ENCODE results near the gene MPST. TPM values are rescaled to one million over a fixed set of nuclear protein-coding genes. Genes with fewer than 3 reads are reported as not detected.

MPST gene
- total RNA-seq, 1 experiment from 2014 or later, result 192 TPM

DNA sequence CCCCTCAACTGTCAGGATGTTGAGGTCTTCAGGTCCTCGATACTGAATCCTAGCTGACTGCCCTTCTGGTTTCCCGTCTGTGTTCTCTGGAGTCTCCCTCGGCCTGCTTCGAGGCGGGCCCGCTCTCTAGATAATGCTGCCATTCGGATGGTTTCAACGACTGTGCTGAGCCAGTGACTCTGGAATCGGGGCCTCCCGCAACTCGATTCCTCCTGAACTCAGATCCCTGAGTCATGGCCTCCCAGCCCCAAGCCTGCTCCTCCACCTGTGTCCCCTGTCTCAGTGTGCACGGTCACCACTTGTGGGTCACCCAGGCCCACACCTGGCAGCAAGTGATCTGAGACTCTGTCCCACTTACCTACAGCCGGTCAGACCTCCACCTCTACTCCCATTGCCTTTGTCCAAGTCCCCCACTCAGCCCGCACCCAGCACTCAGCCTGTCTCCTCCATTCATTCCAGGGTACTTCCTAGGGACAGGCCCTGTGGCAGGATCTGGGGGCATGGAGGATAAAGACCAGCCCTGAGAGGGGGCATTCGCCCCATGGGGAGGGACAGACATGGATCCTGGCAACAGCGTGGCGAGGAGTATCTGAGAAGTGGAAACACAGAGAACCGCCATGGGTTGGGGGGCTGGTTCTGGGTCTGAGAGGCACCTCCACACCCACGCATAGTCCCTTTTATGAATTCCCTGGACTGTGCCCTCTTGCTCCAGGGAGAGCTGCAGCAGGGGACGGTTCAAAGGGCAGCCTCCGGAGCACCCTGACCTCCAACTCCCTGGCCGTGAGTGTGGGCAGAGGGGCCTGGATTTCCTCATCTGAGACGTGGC lies 14.3 kb downstream of the MPST start:
- in situ Hi-C loops (cut with HindIII; ENCODE audit: low pct_unique_long_range_greater_than_20kb, low sequenced_read_pairs), result no loop called here
- DNase-seq (ENCODE audit: low read depth), result no peak

DNA sequence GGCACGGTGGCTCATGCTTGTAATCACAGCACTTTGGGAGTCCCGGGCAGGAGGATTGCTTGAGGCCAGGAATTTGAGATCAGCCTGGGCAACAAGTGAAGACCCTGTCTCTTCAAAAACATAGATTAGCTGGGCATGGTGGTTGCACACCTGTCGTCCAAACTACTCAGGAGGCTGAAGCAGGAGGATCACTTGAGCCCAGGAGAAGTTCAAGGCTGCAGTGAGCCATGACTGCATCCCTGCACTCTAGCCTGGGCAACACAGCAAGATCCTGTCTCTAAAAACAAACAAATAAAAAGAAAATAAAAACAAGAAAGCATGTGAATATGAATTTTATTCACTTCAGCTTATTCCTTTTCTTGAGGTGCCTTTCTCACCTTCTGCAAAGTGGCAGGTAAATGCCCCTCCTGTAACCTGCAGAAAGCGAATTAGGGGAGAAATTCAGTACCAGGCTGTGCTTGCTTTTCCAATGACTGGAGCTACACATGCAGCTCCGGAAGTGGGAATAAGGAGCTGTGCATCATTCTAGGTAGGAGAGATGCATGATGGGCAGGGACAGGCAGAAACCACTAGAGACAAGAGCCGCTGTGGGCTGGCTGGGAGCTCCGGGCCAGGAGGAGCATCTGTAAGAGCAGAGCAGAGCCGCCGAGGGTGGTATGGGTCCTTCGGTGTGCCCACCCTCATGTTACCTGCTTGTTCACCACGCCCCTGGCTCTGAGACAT lies 17.3 kb downstream of the MPST start:
- DNase-seq (ENCODE audit: low read depth), result no peak
- in situ Hi-C loops (cut with HindIII; ENCODE audit: low pct_unique_long_range_greater_than_20kb, low sequenced_read_pairs), result no loop called here

DNA sequence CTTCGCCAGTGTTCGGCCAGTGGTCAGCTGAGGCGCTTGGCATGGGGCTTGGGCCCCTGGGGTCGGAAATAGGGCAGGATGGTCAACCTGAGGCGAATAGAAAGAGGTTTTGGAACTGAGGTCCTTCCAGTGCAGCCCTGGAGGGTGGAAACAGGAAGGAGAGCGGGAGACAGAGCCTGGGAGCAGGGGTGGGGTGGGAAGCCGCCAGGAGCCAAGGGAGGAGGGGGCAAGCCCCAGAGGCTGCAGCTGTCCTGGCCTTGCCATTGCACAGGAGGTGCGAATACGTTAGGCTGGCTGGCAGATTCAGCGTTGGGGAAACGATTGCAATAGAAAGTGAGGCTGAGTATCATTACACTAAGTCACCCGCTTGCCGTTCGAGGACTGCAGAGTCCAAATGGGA lies 18.1 kb downstream of the MPST start:
- no peak for DNase-seq (ENCODE audit: low read depth)
- in situ Hi-C loops (cut with HindIII; ENCODE audit: low pct_unique_long_range_greater_than_20kb, low sequenced_read_pairs), result no loop called here

DNA sequence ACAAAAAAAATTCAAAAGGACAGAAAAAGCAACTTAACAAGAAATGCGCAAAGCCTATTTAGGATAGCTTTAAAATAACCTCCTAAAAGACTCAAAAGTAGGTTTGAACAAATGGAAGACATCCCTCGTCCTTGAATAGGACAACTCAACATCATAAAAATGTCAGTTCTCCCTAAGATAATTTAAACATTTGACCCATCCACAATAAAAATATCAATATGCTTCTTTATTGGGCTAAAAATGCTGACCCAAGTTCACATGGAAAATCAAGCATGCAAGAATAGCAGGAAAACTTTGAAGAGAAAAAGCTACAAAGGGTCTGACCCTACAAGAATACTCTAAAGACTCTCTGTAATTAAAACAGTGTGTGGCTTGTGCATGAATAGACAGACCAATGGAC lies 19.9 kb downstream of the MPST start:
- DNase-seq (ENCODE audit: low read depth), result no peak
- in situ Hi-C loops (cut with HindIII; ENCODE audit: low pct_unique_long_range_greater_than_20kb, low sequenced_read_pairs), result no loop called here

DNA sequence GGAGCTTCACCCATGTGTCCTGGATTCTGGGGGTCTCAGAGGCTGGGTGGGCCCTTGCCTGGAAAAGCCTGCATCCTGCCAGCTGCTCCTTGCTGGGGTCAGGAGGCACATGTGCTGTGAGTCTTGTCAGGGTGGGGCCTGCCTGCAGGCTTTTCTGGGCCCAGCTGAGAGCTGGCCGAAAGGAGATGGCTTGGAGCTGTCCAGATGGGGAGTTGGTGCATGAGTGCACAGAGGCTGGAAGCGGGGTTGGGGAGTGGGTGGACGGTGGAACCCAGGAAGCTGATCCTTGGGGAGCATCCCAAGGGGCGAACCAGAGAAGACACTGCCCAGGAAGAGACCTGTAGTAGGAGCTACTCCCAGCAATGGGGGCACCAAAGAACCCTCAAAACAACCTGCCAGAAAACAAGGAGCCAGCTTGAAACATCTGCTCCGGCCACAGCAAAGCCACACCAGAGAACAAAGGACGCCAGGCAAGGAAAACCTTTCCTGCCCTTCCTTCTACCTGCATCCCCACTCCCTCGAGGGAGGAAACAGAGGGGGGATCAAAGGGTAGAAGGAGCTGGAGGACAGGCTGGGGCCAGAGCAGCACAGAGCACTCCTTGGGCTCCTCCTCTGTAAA lies 23.8 kb downstream of the MPST start:
- in situ Hi-C loops (cut with HindIII; ENCODE audit: low pct_unique_long_range_greater_than_20kb, low sequenced_read_pairs), result no loop called here

DNA sequence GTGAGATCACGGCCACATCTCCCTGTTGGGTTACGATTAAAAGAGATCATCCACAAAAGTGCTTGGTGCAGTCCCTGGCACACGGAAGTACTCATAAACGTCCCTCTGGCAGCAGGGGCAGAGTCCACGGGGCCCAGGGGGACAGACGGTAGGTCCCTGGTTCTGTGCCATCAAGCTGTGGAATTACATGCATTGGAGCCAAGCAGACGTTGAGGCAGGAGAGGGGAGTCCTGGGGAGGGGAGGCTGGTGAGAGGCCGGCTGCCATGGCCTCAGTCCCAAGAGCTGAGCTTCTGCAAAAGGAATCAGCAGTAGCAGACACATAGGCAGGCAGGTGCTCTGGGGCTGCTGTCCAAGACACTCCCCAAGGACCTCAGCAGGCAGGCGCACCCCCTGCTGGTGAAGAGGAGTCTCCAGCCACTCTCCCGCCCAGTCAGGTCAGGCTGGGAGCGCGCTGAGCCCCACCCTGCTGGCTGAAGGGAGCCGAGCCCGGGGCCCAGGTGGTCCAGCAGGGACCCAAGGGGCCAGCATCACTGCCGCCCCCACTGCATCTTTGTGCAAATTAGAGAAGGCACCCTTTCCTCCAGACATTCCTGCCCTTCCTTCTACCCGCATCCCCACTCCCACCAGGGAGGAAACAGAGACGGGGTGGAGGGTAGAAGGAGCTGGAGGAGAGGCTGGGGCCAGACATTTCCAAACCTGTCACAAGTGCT lies 24.4 kb downstream of the MPST start:
- in situ Hi-C loops (cut with HindIII; ENCODE audit: low pct_unique_long_range_greater_than_20kb, low sequenced_read_pairs), result no loop called here
- peak; percentile 58 for DNase-seq (ENCODE audit: low read depth)

More for the DNA sequence above, 23.8 kb downstream of the MPST start:
- DNase-seq (ENCODE audit: low read depth), result no peak

DNA sequence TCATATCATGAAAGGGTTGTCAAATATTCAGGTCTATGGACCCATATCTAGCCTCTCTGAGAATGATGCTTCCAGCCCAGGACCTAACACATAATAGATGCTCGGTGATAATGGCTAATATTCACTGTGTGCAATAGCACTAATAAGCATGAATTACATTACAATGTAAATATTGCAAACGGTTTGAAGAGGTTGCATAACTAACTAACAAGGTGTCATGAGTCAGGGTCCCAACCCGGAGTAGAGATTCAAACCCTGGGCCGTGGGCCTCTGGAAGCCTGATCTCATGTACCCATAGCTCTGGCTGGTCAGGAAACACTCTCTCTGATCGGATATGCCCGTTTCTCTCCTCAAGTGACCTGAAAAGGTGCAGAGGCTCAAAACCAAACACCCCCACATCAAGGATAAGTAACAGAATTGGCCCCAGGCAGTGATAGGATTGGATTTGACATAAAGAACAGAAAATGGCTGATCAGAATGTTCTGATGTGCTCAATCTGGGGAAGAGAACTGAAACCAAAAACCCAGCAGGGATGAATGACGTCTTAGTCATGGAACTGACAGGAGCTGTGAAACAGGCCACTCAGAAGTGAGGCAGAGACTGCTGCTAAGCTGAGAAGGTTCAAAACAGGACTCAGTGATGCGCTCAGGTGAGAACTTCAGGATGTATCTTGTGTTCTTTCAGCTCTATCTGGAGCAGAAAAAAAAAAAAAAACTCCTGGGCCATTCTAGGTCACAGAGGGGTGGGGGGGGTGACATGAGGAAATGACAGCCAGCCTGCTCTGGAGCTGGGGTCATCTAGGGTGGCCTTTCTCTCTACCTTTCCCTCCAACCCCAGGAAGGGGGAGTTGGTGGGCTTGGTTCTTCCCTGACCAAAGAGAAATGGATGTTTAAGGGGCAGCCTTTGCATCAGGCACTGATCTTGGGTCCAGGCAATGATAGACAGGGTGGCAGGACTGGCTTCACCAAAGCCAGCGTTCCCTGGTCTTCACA lies 25.4 kb downstream of the MPST start:
- in situ Hi-C loops (cut with HindIII; ENCODE audit: low pct_unique_long_range_greater_than_20kb, low sequenced_read_pairs), result no loop called here

DNA sequence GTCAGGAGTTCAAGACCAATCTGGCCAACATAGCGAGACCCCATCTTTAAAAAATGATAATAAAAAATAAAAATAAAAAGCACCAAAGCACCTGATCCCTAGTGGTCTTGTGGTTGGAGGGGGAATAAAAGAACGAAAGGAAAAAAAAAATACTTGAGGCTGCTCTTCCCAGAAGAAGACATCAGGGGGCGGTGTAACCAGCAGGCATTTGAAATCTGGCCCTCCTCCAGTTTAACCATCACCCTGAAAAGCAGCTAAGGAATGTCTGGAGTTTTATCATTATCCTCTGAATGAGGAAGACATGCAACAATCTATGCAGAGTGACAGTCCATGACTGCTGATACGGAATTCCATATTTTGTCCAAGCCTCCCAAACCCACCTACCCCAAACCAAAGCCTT lies 26.4 kb downstream of the MPST start:
- in situ Hi-C loops (cut with HindIII; ENCODE audit: low pct_unique_long_range_greater_than_20kb, low sequenced_read_pairs), result no loop called here
- DNase-seq (ENCODE audit: low read depth), result peak; percentile 26

More for the DNA sequence above, 25.4 kb downstream of the MPST start:
- DNase-seq (ENCODE audit: low read depth), result no peak

DNA sequence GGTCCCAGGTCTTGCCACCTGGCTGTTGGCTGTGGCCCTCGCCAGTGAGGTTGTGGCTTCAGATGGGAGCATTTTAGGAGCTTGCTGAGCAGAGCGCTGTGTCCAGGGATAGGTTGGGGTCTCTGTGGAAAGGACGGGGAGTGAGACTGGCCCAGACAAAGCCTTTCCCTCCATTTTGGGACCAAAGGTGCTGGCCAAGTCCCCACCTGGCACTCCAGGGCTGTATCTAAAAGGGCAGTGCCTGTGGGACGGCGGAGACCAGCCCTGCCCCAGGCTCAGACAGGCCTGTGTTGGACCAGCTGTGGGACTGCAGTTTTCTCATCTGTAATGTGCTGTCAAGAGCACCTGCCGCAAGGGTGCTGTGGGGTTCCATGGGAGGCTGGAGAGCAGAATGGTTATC lies 27.0 kb downstream of the MPST start:
- DNase-seq (ENCODE audit: low read depth), result no peak
- in situ Hi-C loops (cut with HindIII; ENCODE audit: low pct_unique_long_range_greater_than_20kb, low sequenced_read_pairs), result no loop called here

DNA sequence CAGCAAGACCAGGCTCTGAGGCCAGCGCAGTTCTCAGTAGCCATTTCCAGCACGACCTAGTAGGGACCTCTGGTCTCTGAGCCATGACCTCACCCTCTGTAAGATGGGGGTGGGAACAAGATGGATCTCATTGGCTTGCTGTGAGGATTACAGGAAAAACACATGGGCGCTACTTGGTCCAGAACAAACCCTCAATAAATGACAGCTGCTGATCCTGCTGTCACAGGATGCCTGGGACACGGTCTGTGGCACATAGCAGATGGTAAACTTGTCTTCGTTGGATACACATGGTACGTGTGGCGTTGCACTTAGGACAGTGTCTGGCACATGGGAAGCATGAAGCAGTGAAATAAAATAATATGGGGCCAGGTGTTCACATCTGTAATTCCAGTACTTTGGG lies 27.5 kb downstream of the MPST start:
- in situ Hi-C loops (cut with HindIII; ENCODE audit: low pct_unique_long_range_greater_than_20kb, low sequenced_read_pairs), result no loop called here

DNA sequence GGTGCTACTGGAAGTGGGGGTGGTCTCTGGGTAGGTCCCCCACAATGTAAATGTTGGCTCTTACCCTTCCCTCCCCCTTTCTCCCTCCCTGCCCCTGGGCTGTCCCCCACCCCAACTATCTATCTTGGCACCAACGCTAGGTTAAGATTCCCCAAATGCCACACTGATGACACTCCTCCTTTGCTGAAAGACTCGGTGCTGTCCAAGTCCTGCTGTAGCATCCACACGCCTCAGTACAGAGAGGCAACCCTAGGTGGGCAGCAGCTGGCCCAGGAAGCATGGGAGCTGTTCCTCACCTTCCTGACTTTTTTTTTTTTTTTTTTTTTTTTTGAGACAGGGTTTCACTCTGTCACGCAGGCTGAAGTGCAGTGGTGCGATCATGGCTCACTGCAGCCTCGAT lies 28.6 kb downstream of the MPST start:
- no peak for DNase-seq (ENCODE audit: low read depth)
- in situ Hi-C loops (cut with HindIII; ENCODE audit: low pct_unique_long_range_greater_than_20kb, low sequenced_read_pairs), result no loop called here

More for the DNA sequence above, 27.5 kb downstream of the MPST start:
- no peak for DNase-seq (ENCODE audit: low read depth)

DNA sequence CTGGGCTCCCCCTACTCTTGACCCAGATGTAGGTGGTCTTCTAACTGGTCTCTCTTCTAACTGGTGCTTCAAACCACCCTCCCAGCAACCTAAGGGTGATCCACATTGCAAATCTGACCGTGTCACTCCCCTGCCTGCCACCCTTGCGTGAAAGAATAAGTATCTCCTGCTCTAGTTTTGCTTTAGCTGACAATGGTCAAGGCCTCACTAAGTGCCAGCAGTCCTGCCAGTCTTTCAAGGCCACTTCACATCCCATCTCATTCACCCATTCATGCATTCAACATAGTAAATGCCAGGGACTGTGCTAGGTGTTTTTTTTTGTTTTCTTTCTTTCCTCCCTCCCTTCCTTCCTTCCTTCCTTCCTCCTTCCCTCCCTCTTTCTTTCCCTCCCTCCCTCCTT lies 29.7 kb downstream of the MPST start:
- DNase-seq (ENCODE audit: low read depth), result no peak
- in situ Hi-C loops (cut with HindIII; ENCODE audit: low pct_unique_long_range_greater_than_20kb, low sequenced_read_pairs), result no loop called here

DNA sequence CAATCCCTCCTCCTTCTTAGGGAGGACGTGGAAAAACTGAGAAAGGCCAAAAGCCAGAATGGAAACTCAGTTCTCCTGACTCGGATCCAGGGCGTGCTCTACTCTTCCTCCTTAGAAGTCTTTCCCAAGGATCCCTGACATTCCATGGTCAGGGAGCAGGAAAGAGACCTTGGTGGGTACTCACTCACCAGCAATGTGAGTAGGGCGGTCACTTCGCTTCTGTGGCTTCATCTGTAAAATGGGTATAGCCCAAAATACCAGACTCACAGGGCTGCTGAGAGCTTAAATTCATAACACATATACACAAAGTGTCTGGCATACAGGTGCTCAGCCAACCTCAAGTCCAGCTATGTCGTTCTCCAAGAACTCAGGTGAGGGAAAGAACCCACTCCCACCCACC lies 31.4 kb downstream of the MPST start:
- in situ Hi-C loops (cut with HindIII; ENCODE audit: low pct_unique_long_range_greater_than_20kb, low sequenced_read_pairs), result loop anchor here (10.0 kb wide), 1 partner anchor 134 kb away; the partner anchor contains the start of gene C1QTNF6
- DNase-seq (ENCODE audit: low read depth), result no peak

DNA sequence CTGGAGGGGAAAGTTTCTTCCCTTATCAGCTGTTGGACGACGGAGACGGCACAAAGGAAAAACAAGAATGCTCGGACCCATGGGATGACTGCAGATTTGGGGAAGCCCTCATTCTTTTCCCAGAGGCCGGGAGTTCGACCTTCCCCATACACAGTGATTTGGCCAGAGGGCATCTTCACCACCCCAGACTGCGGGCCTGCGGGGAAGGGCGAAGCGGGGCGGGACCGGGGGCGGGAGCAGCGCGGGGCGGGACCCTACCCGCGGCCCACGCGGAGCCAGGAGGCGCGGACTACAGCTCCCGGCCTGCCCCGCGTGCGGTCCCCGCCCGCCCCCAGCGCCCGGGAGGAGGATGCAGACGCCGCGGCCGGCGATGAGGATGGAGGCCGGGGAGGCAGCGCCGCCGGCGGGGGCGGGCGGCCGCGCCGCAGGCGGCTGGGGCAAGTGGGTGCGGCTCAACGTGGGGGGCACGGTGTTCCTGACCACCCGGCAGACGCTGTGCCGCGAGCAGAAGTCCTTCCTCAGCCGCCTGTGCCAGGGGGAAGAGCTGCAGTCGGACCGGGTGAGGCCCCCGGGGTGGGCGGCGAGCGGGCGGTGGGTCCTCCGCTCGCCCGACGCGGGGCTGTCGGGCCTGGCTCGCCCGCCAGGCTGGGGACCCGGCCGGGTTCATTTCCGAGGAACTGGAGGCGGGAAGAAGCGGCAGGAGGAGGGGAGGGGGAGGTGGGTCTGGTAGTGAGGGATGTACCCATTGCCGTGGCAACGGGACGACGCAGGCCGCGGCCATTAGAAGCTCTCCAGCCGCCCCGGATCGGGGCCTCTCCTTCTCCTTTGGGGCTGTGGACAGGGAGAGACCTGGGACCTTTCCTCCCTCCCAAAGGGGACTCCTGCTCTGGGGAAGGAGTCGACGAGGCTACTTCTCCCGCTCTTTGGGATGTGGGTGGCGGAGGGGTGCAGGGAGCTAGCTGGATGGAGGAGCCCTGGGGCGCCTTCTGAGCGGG lies 32.1 kb downstream of the MPST start, which contains the start of gene KCTD17:
Gene KCTD17, plus strand, starts transcription at position 352 of the 995 bp plus-strand sequence. Its CDS starts 19 bp downstream, at position 371.
- DNase-seq (ENCODE audit: low read depth), result peak; percentile 52
- in situ Hi-C loops (cut with HindIII; ENCODE audit: low pct_unique_long_range_greater_than_20kb, low sequenced_read_pairs), result loop anchor here (10.0 kb wide), 1 partner anchor 133 kb away; the partner anchor contains the start of gene C1QTNF6

DNA sequence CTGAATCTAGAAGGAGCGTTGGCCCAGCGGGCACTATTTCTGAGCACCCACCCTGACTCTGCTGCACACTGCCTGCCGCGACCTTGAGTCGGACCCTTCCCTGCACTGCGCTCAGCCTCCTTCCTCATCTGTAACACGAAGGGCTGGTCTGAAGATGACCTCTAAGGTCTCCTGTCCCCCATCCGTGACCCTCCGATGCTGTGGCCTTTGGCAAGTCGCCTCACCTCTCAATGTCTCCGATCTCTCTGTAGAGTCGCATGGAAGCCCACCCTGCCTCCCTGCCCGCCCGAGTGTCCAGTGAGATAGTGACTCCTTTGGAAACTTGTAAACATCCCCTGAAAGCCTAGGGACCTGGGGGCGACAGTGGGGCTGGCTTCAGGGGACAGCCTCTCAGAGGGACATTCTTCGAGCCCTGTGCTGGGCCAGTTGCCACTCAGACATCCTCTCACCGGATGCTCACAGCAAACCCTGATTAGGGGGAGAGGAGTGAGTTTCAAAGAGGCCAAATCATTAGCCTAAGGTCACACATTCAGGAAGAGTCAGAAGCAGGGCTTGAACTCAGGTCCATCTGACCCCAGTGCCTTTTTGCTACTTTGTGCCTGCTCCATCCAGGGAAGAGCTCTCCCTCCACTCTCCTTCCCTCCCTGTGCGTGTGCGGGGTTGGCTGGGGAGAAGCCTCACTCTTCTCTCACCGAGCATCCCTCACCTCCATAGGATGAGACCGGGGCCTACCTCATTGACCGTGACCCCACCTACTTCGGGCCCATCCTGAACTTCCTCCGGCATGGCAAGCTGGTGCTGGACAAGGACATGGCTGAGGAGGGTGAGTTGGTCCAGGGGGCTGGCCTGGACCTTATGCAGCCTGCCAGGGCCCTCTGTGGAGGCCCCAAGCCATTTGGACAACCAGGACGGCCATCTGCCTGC lies 33.1 kb downstream of the MPST start:
- in situ Hi-C loops (cut with HindIII; ENCODE audit: low pct_unique_long_range_greater_than_20kb, low sequenced_read_pairs), result loop anchor here (10.0 kb wide), 1 partner anchor 132 kb away; the partner anchor contains the start of gene C1QTNF6
- DNase-seq (ENCODE audit: low read depth), result no peak

All from Caki2 (cell line).